ENCODE data around the gene DIS3L2. TPM values are rescaled to one million over a fixed set of nuclear protein-coding genes. Genes with fewer than 3 reads are reported as not detected.

The DIS3L2 gene
- total RNA-seq = 10 to 100 TPM; 21.7 to 22.2 TPM
- long read RNA-seq, donor 1, partial matches to known transcripts = 6 of 10 reads
- long read RNA-seq, donor 1, other reads (novel, unspliced or antisense) = 4 of 10 reads
- long read RNA-seq, donor 2, transcript DIS3L2-202 (21 exons, 3,501 nt) = major isoform, 5 of 20 reads
- long read RNA-seq, donor 2, partial matches to known transcripts = 7 of 20 reads
- long read RNA-seq, donor 2, other reads (novel, unspliced or antisense) = 7 of 20 reads

- DNase-seq (ENCODE audit: low spot score) = peak; percentile 95
- intact Hi-C loops (cut with DNase I) = no loop called here
Measured at GRCh38 chr2:231961349-231962166, at the start of gene DIS3L2. Gene DIS3L2 (plus strand): TSS chr2:231961713. CDS start chr2:232014928, 53,215 bp downstream.

DNA sequence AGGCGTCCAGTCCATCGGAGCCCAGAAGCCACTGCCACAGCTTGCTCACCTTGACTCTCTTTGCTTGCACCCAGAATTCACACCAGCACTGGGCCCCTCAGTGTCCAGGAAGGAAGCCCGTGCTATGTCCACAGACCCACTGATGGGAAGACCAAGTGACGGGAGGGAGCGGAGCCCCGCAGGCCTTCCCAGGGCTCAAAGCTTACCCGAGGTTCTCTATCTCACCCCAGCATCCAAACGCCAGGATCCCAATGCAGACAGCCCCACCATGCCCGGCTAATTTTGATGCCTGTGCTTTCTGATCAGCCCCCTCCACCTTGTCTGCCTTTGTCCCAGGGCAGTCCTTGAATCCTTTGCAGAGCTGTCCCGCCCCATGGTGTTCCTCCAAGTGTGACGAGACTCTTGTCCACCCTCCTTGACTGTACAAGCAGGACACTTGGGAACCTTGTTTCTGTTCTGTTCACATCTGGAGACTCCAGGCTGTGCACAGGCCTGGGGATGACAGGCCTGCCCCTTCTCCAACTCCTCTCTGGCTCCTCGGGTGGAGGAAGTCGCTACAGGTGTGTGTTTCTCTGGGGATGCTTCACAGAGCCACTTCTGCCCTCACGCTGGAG is 47.3 kb upstream of the DIS3L2 start:
- intact Hi-C loops (cut with DNase I) = loop anchor here in 1 of 2 donors (10.0 kb wide), 1 partner anchor 611 kb away; the partner anchor contains the start of genes CHRND and PRSS56
- DNase-seq (ENCODE audit: low spot score) = peak; percentile 47

GRCh38 chr2:231917280-231918066 is 44.0 kb upstream of the DIS3L2 start:
- DNase-seq (ENCODE audit: low spot score) = peak; percentile 65
- intact Hi-C loops (cut with DNase I) = loop anchor here in 1 of 2 donors (5.0 to 10.0 kb wide), 2 partner anchors 405 to 607 kb away; partner anchors contain the start of genes CHRND and PRSS56

DNA sequence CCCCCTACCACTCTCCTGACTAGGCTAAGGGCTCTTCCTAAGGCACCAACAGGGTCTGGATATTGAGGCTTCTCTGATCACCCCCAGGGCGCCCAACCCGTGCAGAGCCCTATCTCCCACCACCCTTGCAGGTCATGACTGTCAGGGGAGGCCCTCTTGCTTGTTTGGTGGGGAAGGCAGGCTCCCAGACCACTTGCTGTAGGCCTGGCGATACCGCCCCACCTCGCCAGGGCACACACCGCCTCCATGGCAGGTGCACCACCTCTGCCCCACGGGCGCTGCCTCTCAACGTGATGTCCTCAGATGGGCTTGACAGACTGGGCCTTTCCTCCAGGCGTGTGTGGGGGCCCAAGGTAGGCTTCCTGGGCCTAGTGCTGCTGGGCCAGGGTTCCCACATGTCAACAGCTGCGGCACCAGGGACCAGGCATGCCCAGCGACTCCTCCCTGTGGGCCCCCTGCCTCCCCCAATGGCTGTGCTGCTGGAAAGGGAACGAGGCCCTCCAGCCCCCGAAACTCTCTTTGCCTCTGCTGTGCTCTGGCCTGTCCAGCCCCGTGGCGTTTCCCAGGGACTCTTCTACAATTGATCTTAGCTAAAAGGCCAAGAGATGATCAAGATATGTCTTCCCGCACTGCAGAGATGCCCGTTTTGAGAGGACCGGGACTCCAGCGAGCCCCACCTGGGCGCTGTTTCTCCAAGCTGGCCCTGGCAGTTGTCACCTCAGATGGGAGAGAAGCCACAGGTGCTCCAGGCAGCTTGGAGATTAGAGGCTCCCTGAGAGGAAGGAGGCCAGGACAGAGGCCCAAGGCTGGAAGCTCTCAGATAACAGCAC is 42.8 kb upstream of the DIS3L2 start:
- DNase-seq (ENCODE audit: low spot score) = peak; percentile 70
- intact Hi-C loops (cut with DNase I) = loop anchor here in 1 of 2 donors (5.0 to 10.0 kb wide), 2 partner anchors 404 to 606 kb away; partner anchors contain the start of genes CHRND and PRSS56

DNA sequence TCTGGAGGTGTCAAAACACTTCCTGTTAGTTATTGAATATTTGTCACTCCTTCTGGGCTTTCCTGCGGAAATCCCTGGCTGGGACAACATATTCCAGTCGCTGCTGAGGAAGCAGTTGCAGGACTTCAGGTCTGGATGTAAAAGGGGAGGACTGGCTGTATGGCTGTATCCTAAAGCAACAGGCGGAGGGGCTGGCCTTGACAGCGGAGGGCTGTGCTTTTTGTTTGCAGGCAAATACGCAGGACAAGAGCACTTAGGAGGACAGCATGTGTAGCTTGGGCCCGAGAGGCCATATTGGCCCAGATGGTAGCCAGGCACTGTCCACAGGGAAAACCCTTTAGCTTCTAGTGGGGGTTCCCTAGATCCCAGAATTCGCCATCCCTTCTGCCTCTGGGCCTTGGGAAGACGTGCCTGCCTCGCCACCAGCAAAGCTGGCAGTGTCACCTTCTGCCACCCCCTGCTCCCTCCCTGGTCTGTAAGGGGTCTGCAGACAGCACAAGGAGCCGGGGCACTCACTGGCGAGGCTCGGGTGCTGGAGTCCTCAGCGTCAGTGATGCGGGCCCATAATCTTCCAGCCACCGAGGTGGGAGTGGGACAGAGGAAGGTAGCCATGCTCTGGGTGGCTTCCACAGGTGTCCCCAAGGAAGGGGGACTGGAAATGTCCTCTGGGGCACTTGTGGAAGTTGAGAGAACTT is 42.0 kb upstream of the DIS3L2 start:
- intact Hi-C loops (cut with DNase I) = loop anchor here (5.0 to 10.0 kb wide), 3 partner anchors 215 to 605 kb away; partner anchors contain the start of genes CHRND (in 1 of the 2) and PRSS56 (in 1 of the 2)
- DNase-seq (ENCODE audit: low spot score) = peak; percentile 71

DNA sequence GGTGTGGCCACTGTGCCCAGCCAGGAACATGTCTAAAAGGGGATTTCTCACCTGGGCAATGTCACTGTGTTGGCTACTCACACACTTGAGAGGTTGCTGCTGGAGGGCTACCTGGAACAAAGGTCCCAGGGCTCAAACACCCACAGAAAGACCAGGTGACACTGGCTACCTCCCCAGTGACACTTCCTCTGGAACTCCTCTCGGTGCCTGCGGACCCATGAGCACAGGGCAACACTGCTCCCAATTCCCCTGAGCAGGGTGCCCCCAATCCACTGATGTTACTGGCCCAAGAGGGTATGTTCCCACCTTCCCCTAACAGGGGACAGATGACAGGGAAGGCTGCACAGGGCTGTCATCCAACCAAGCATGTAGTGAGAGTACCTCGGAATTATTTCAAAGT is 41.1 kb upstream of the DIS3L2 start:
- peak; percentile 58 for DNase-seq (ENCODE audit: low spot score)
- intact Hi-C loops (cut with DNase I) = loop anchor here in 1 of 2 donors (10.0 kb wide), 1 partner anchor 214 kb away; no protein-coding TSS in a partner anchor

DNA sequence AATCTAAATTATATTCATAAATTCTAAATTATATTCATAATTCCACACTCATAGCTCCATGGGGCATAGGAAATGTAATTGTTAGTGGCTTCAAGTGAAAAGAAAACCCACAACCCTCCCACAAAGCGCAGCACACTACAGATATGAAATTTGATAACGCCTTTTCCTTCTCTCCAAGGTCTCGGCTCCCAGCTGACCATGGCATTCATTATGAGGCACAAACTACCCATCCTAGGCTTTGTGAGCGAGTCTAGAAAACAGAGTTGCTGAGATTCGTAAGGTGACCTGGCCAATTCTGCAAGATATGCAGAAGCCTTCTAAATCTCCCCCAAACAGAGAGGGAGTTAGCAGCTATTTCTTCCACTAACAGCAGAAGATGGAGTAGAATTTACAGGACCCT is 40.7 kb upstream of the DIS3L2 start:
- no peak for DNase-seq (ENCODE audit: low spot score)
- intact Hi-C loops (cut with DNase I) = loop anchor here in 1 of 2 donors (10.0 kb wide), 1 partner anchor 214 kb away; no protein-coding TSS in a partner anchor

- intact Hi-C loops (cut with DNase I) = loop anchor here in 1 of 2 donors (10.0 kb wide), 1 partner anchor 212 kb away; no protein-coding TSS in a partner anchor
- DNase-seq (ENCODE audit: low spot score) = peak; percentile 47
Measured at GRCh38 chr2:231922311-231923009, 39.1 kb upstream of the DIS3L2 start.

GRCh38 chr2:231923010-231923344 is 38.5 kb upstream of the DIS3L2 start:
- intact Hi-C loops (cut with DNase I) = loop anchor here in 1 of 2 donors (10.0 kb wide), 1 partner anchor 212 kb away; no protein-coding TSS in a partner anchor
- DNase-seq (ENCODE audit: low spot score) = peak; percentile 30

- peak; percentile 74 for DNase-seq (ENCODE audit: low spot score)
Measured at GRCh38 chr2:231923951-231924888, 37.3 kb upstream of the DIS3L2 start.

DNA sequence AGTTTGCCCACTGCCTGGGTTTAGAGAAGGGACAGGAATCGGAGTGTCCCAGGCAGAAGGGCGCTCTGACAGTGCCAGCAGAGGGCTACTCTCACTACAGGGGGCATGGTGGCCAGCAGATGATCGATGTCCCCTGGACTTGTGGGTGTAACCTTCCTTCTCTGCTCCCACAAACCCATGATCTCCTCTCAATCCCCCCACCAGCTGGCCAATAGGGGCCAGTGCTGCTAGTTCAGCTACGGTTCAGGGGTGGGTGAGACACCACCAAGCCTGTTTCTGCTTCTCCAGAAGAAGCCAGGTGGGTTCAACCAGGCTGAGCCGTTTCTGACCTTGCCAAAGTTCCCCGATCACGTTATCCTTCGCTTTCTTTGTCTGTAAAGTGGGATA is 36.6 kb upstream of the DIS3L2 start:
- DNase-seq (ENCODE audit: low spot score) = no peak
- intact Hi-C loops (cut with DNase I) = loop anchor here (5.0 to 10.0 kb wide), 3 partner anchors 210 to 402 kb away; no protein-coding TSS in a partner anchor

More at GRCh38 chr2:231923951-231924888, 37.3 kb upstream of the DIS3L2 start:
- intact Hi-C loops (cut with DNase I) = loop anchor here in 1 of 2 donors (10.0 kb wide), 1 partner anchor 211 kb away; no protein-coding TSS in a partner anchor

GRCh38 chr2:231925303-231926179 is 36.0 kb upstream of the DIS3L2 start:
- intact Hi-C loops (cut with DNase I) = loop anchor here (5.0 to 10.0 kb wide), 3 partner anchors 209 to 402 kb away; no protein-coding TSS in a partner anchor
- peak; percentile 96 for DNase-seq (ENCODE audit: low spot score)

DNA sequence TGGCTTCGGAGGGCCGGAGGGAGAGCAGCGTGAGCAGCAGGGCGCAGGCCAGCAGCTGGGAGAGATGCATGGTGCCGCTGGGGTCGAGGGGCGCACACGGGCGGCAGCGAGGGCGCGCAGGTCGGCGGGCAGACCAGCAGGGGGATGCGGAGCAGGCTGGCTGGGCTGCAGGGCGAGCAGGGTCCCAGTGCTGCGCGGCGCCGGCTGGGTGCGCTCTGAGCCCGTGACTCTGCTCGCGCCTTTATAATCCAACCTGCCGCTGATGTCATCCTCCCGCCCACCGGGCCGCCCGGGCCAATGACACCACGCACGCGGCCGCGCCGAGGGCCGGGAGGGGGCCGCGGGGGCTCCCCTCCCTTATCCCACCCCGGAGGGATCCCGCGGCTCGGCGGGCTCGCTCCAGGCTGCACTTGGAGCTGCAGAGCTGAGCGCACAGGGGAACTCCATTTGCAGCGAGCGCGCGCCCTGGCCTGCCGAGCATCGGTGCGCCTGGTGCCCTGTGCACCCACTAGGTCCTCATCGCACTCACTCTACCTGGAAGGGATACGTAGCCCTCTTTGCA is 35.3 kb upstream of the DIS3L2 start, which contains the start of gene NPPC:
Gene NPPC (minus strand): TSS at position 217 of the 562 bp plus-strand sequence. CDS start 147 bp downstream, at position 70.
- peak; percentile 81 for DNase-seq (ENCODE audit: low spot score)
- intact Hi-C loops (cut with DNase I) = loop anchor here (5.0 to 10.0 kb wide), 3 partner anchors 209 to 401 kb away; no protein-coding TSS in a partner anchor
